22Rv1 (cell line): Measurements from ENCODE around the gene DPP7.

Source experiments
- H3K27ac ChIP-seq: fragments of 450-650 bp; 2 replicates; pipeline ENCODE4 v1.5.1; 2017
- CTCF ChIP-seq: fragments of 450-650 bp; IDR thresholded peaks from 2 replicates; pipeline ENCODE4 v1.5.1; 2017; ENCODE audit warnings: mild to moderate bottlenecking
- ZFX ChIP-seq: fragments of 450-650 bp; IDR thresholded peaks from 2 replicates; pipeline ENCODE4 v1.6.1; 2017; ENCODE audit warnings: antibody characterized with exemption, borderline replicate concordance

The DPP7 gene

DNA sequence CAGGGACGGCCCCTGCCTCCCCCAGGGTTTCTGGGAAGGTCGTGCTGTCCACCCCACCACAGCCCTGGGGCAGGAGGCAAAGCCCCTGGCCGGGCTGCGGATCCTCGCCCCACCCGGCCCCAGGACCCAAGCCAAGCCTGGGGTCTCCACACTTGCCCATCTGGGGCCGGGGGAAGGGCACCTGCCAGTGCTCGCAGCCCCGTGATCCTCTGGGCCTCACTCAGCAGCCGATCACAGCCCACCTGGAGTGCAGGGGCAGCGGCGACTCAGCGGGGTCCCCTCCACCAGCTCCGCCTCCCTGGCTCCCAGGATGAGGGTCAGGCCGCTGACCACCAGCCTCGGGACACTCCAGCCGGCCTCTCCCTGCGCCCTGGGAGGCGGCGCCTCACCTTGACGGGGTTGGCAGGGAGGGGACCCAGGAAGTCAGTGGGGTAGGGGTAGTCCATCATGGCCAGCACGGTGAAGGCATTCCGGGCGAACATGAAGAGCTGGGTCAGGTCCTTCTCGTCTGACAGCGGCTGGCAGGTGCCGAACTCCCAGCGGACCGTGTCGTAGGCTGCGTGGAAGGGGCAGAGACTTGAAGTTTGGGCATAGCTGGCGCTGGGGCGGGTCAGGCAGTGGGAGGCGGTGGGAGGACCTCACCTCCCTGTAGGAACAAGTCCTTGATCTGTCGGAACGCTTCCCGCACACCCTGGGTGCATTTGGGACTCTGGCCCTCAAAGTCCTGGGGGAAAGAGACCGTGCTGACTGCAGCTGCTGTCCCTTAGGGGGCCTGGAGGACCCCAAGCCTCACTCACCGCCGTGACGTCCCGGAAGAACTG lies 1.8 kb downstream of the DPP7 start:
- peak overlapping the region; percentile 80 for H3K27ac ChIP-seq
- TF ChIP-seq ZFX (no peak), CTCF (no peak)

- TF ChIP-seq CTCF = no peak
- no peak for TF ChIP-seq ZFX
- peak overlapping the region; percentile 80 for H3K27ac ChIP-seq
Observed at GRCh38 chr9:137111788-137112563, 2.6 kb downstream of the DPP7 start.

DNA sequence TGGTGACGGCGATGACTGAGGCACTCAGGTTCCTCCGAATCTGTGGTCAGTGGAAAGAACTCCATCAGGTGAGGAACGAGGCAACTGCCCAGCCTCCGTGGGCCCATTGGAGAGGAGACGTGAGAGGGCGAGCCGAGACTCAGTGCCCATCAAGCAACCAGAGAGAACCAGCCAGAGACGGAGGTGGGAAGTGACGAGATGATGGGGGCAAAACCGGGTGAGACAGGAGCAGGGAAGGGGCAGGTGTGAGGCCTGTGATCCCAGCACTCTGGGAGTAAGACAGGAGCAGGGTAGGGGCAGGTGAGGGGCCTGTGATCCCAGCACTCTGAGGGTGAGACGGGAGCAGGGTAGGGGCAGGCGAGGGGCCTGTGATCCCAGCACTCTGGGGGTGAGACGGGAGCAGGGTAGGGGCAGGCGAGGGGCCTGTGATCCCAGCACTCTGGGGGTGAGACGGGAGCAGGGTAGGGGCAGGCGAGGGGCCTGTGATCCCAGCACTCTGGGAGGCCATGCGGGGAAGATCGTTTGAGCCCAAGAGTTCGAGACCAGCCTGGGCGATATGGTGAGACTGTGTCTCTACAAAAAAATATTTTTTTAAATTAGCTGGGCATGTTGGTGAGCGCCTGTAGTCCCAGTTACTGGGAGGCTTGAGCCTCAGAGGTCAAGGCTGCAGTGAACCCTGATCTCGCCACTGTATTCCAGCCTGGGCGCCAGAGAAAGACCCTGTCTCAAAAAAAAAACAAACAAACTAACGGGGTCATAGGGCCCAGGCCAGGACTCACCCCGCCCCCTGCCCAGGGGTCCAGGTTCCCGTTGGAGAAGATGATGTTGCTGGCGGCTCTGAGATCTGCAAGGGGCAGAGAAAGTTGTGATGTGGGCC lies 3.4 kb downstream of the DPP7 start:
- TF ChIP-seq ZFX (no peak), CTCF (no peak)
- no peak overlapping the region for H3K27ac ChIP-seq

GRCh38 chr9:137110147-137110910 lies 4.2 kb downstream of the DPP7 start:
- no peak for TF ChIP-seq CTCF
- no peak for TF ChIP-seq ZFX
- H3K27ac ChIP-seq = peak overlapping the region; percentile 36; the same call in 1 of the 2 replicates

- peak overlapping the region; percentile 36 for H3K27ac ChIP-seq
- no peak for TF ChIP-seq ZFX
- TF ChIP-seq CTCF = no peak
Observed at GRCh38 chr9:137109250-137110146, 5.0 kb downstream of the DPP7 start.

DNA sequence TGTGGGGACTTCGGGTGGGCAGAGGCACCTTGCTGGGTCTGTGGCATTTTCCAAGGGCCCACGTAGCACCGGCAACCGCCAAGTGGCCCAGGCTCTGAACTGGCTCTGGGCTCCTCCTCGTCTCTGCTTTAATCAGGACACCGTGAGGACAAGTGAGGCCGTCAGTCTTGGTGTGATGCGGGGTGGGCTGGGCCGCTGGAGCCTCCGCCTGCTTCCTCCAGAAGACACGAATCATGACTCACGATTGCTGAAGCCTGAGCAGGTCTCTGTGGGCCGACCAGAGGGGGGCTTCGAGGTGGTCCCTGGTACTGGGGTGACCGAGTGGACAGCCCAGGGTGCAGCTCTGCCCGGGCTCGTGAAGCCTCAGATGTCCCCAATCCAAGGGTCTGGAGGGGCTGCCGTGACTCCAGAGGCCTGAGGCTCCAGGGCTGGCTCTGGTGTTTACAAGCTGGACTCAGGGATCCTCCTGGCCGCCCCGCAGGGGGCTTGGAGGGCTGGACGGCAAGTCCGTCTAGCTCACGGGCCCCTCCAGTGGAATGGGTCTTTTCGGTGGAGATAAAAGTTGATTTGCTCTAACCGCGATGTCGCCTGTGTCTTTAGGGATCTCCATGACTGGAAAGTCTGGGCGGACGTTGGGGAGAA lies 5.8 kb downstream of the DPP7 start:
- H3K27ac ChIP-seq = peak overlapping the region; percentile 36
- TF ChIP-seq CTCF (no peak), ZFX (no peak)
